Measurements from ENCODE around the gene EDEM2.
"Not testable (repeated sequence)": the region's sequence is repeated elsewhere in the genome, so short reads cannot be mapped to it uniquely, and the experiment has no call there.

The EDEM2 gene

GRCh38 chr20:35168701-35169409 is 21.7 kb upstream of the EDEM2 start:
- DNase-seq = not testable (repeated sequence)

DNA sequence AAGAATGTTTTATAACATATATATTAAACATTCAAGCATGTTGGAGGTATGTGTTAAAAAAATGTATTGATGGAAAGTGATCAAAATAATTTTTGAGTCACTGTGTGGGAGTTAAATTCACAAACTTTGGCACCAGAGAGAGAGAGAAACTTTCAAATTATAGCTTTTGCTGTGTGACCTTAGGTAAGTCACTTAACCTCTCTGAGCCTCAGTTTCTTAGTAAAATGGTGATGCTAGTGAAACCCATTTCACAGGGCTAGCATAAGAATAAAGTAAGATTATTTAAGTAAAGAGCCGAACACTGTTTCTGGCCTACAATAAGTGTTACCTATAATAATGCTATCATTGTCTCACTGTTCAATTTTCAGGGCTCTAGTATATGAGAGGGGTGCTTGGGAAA is 20.7 kb upstream of the EDEM2 start:
- DNase-seq = no peak

- no peak for DNase-seq
Observed at GRCh38 chr20:35166242-35166830, 19.2 kb upstream of the EDEM2 start.

GRCh38 chr20:35165221-35166185 is 18.4 kb upstream of the EDEM2 start:
- DNase-seq = no peak

GRCh38 chr20:35164531-35164930 is 17.4 kb upstream of the EDEM2 start:
- not testable (repeated sequence) for DNase-seq

- DNase-seq = not testable (repeated sequence)
Observed at GRCh38 chr20:35160341-35160740, 13.2 kb upstream of the EDEM2 start.

- DNase-seq = no peak
Observed at GRCh38 chr20:35156978-35157377, 9.8 kb upstream of the EDEM2 start.

DNA sequence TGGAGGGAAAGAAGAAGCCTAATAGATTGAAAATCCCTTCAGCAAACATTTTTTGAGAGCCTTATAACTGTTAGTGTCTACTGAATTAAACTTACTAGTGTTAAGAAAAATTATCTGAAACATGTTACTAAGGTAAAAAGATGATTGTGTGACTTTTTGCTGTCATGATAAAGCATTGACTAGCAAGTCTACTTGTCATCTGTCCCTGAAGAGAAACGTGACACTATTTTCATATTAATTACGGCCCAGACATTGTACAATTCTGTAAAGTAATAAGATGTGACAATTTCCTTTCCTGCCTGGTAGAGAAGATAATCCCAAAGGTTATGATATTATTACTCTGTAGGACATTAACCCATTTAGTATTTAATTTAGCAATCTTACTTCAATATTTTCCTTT is 8.8 kb upstream of the EDEM2 start:
- DNase-seq = no peak

GRCh38 chr20:35151736-35152135 is 4.6 kb upstream of the EDEM2 start:
- no peak for DNase-seq

- DNase-seq = no peak
Observed at GRCh38 chr20:35150846-35151579, 3.9 kb upstream of the EDEM2 start.

GRCh38 chr20:35147575-35148071 is 487 bp upstream of the EDEM2 start:
- DNase-seq = peak; percentile 18

DNA sequence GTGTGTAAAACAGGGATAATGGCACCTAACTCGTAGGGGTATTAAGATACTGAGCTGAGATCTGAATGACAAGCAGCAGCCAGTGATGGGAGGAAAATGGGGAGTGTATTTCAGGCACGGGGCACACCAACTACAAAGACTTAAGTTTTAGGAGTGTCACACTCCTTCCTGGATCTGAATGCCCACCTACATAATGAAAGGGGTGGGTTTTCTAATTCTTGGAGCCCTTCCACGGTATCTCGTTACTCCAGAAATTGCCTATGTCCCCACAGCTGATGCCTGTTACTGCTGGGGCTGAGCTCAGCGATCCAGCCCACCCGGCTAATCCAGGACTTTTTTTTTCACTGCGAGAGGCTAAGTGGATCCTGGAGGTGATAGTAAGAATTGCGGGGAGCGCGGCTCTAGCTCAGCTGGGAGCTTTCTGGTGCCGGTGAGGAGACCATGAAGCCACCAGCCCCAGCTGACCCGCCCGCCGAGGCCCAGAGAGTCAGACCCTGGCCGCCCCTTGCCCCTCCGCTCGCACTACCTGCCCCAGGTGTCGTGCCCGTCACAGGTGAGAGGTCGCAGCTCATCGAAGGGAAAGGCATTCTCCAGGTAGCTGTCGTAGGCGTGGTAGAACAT is 727 bp downstream of the EDEM2 start:
- no peak for DNase-seq

GRCh38 chr20:35145141-35145564 is 2.0 kb downstream of the EDEM2 start:
- DNase-seq = no peak

GRCh38 chr20:35144694-35145093 is 2.4 kb downstream of the EDEM2 start:
- DNase-seq = peak; percentile 51

- no peak for DNase-seq
Observed at GRCh38 chr20:35135867-35136586, 11.1 kb downstream of the EDEM2 start.

GRCh38 chr20:35134880-35135279 is 12.3 kb downstream of the EDEM2 start:
- no peak for DNase-seq

GRCh38 chr20:35134472-35134871 is 12.7 kb downstream of the EDEM2 start:
- DNase-seq = no peak

DNA sequence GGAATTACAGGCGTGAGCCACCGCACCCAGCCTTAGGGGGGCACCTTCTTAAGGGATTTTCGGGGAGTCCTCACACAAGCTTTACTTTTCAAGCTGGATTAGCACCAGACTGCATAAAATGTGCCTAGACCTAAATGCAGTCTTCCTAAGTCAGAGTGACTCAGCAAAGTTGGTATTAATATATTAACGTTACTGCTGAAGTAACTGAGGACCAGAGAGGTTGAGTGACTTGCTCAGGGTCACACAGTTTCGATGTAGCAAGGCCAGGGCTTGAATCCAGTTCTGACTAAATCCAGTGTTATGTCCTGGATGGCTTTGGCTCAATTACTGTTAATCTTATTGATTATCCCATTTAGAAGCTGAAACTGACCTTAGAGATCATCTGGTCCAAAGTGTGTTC is 13.4 kb downstream of the EDEM2 start:
- no peak for DNase-seq

DNA sequence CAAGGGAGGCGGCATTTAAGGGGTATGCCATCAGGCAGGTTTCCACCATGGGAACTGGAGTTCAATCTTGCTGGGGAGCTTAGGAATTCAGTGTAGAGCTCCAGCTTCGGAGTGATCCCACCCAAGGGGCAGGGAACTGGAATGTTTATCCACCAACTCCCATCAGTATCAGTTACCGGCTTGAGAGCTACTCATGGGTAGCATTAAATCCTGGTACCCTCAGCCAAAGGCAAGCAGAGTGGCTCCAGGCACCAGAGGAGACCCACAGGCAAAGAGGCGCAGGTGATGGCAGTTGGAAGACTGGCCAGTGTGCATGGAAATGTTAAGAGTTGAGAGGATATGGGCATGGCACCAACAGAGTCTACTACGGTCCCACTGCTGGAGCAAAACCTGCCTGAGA is 14.1 kb downstream of the EDEM2 start:
- no peak for DNase-seq

GRCh38 chr20:35131934-35132333 is 15.2 kb downstream of the EDEM2 start:
- no peak for DNase-seq

- no peak for DNase-seq
Observed at GRCh38 chr20:35129647-35130069, 17.5 kb downstream of the EDEM2 start.

Measured in CD4-positive, alpha-beta T cell treated with Interferon gamma for 1 hour (primary cell).